Right cardiac atrium (tissue), 5 donors: Measurements from ENCODE around the gene INSL3. TPM values are rescaled to one million over a fixed set of nuclear protein-coding genes. Genes with fewer than 3 reads are reported as not detected.
A peak's percentile ranks its signal among the peaks of the same experiment; 100 is the strongest.
"Not testable (repeated sequence)": the region's sequence is repeated elsewhere in the genome, so short reads cannot be mapped to it uniquely, and the experiment has no call there.

ENCODE experiments used
- ATAC-seq, 2 donors: fragments of 200-7000 bp; cut with Tn5 transposase; one replicate each; pipeline versions ENCODE4 v1.8.0 to v1.9.1; 2020; ENCODE audit warnings: moderate library complexity in 2 of 2, mild to moderate bottlenecking in 1 of 2
- DNase-seq, 3 donors: peaks; one replicate each; pipeline ENCODE4 v3.0.0-alpha.2; 2020
- H3K27ac ChIP-seq: one replicate; pipeline ENCODE4 v1.5.1; 2013; ENCODE audit warnings: mild to moderate bottlenecking, low read length, control low read depth, moderate library complexity
- H3K27me3 ChIP-seq: one replicate; pipeline ENCODE4 v1.6.1; 2013; ENCODE audit not compliant: control insufficient read depth, insufficient read depth
- H3K4me1 ChIP-seq: one replicate; pipeline ENCODE4 v1.6.1; 2013; ENCODE audit warnings: low read length; ENCODE audit not compliant: control insufficient read depth, insufficient read depth
- H3K4me3 ChIP-seq: one replicate; pipeline ENCODE4 v1.5.1; 2013; ENCODE audit warnings: low read length, control low read depth
- H3K9me3 ChIP-seq: one replicate; pipeline ENCODE4 v1.6.1; 2013; ENCODE audit warnings: low read length; ENCODE audit not compliant: control insufficient read depth
- WGBS: extraction: QIAGEN DNeasy Blood & Tissue Kit; methylation state at CpG from one replicate; pipeline ENCODE4 v1.1.7; 2013; 5-methylcytosine and 5-hydroxymethylcytosine counted together
- intact Hi-C, 4 donors: fragments of 100-400 bp; cut with DNase I; formaldehyde crosslinking; loops; one replicate each; pipeline versions ENCODE4 v1.11.0 to v1.14.0; 2022 to 2023
- polyA plus RNA-seq: library from polyadenylated mRNA; stranded (reverse); fragments of 200-250 nt; gene quantifications from one replicate; pipeline ENCODE4 v1.2.3, GENCODE V29; 2013
- total RNA-seq, 4 donors: library from RNA; stranded (reverse); fragmentation: NEBNext Ultra II Directional; extraction: Animal tissue kit (Norgen Biotek cat#: 25700); gene quantifications; one replicate each; pipeline ENCODE4 v1.2.1, GENCODE V29; 2021
- donor health status: healthy with polysubstance abuse.
- donor health status: DM: no; HTN: yes; CAD: no.
- donor health status: DM: no; HTN: no; CAD: no.
- donor health status: DM: no; HTN: yes; CAD: no; lungs with severe emphysema.
- donor health status: DM: yes; HTN: yes; CAD: no.

Gene INSL3
- total and polyA plus RNA-seq, 5 donors: not detected

GRCh38 chr19:17778251-17778967, 42.9 kb downstream of the INSL3 start:
- DNase-seq (peak; percentile 60 to 81 (median 76)), ATAC-seq (peak; percentile 59 to 71)
- 4% methylated on average over 37 of the region's 37 CpGs for WGBS
- intact Hi-C loops: loop anchor here in 2 of 4 donors (10.0 kb wide), 1 partner anchor 74 kb away; no protein-coding TSS in a partner anchor
- H3K9me3 ChIP-seq: no peaks in the 10 kb centered on the region
- no peak overlapping the region for H3K27ac ChIP-seq
- H3K27me3 ChIP-seq: no peaks in the 10 kb centered on the region
- no peak overlapping the region for H3K4me3 ChIP-seq
- H3K4me1 ChIP-seq: no peaks in the 10 kb centered on the region

GRCh38 chr19:17777840-17778239, 43.5 kb downstream of the INSL3 start:
- not testable (repeated sequence) for H3K4me1 ChIP-seq, H3K27me3 ChIP-seq, H3K27ac ChIP-seq, H3K9me3 ChIP-seq, ATAC-seq, H3K4me3 ChIP-seq, DNase-seq
- intact Hi-C loops: loop anchor here in 2 of 4 donors (10.0 kb wide), 1 partner anchor 73 kb away; no protein-coding TSS in a partner anchor
- 76% methylated on average over 10 of the region's 10 CpGs for WGBS

- DNase-seq (no peak), ATAC-seq (no peak)
- Histone ChIP-seq H3K27me3 (no peaks in the 10 kb centered on the region), H3K4me1 (no peaks in the 10 kb centered on the region), H3K27ac (no peak overlapping the region), H3K9me3 (no peaks in the 10 kb centered on the region), H3K4me3 (no peak overlapping the region)
- 68% methylated on average over 27 of the region's 27 CpGs for WGBS
- intact Hi-C loops: loop anchor here in 2 of 4 donors (10.0 kb wide), 1 partner anchor 71 kb away; no protein-coding TSS in a partner anchor
These were observed 45.1 kb downstream of the INSL3 start for GRCh38 chr19:17775991-17776803.

GRCh38 chr19:17775245-17775927, 45.9 kb downstream of the INSL3 start:
- Histone ChIP-seq H3K27ac (no peak overlapping the region), H3K9me3 (no peaks in the 10 kb centered on the region), H3K4me3 (no peak overlapping the region), H3K4me1 (no peaks in the 10 kb centered on the region), H3K27me3 (no peaks in the 10 kb centered on the region)
- intact Hi-C loops: loop anchor here in 2 of 4 donors (10.0 kb wide), 1 partner anchor 71 kb away; no protein-coding TSS in a partner anchor
- ATAC-seq (no peak), DNase-seq (peak in 1 of 3 donors; percentile 71)
- WGBS: 57% methylated on average over 16 of the region's 16 CpGs

GRCh38 chr19:17772172-17772571, 49.1 kb downstream of the INSL3 start:
- H3K4me3 ChIP-seq: no peak overlapping the region
- intact Hi-C loops: loop anchor here in 2 of 4 donors (10.0 kb wide), 1 partner anchor 67 kb away; no protein-coding TSS in a partner anchor
- no peak overlapping the region for H3K27ac ChIP-seq
- H3K9me3 ChIP-seq: no peaks in the 10 kb centered on the region
- no peak for ATAC-seq
- 95% methylated on average over 4 of the region's 4 CpGs for WGBS
- H3K27me3 ChIP-seq: no peaks in the 10 kb centered on the region
- no peaks in the 10 kb centered on the region for H3K4me1 ChIP-seq
- peak in 1 of 3 donors; percentile 16 for DNase-seq

GRCh38 chr19:17770613-17771012, 50.7 kb downstream of the INSL3 start:
- no peak overlapping the region for H3K4me3 ChIP-seq
- no peak for DNase-seq
- no peak for ATAC-seq
- H3K27ac ChIP-seq: no peak overlapping the region
- H3K4me1 ChIP-seq: no peaks in the 10 kb centered on the region
- no peaks in the 10 kb centered on the region for H3K9me3 ChIP-seq
- no peaks in the 10 kb centered on the region for H3K27me3 ChIP-seq
- WGBS: 76% methylated on average over 13 of the region's 13 CpGs
- intact Hi-C loops: loop anchor here in 2 of 4 donors (10.0 kb wide), 1 partner anchor 66 kb away; no protein-coding TSS in a partner anchor

- H3K4me1 ChIP-seq: no peaks in the 10 kb centered on the region
- H3K27me3 ChIP-seq: no peaks in the 10 kb centered on the region
- ATAC-seq (no peak), DNase-seq (peak in 1 of 3 donors; percentile 26)
- no peaks in the 10 kb centered on the region for H3K9me3 ChIP-seq
- WGBS: 30% methylated on average over 1 of the region's 1 CpG
- H3K4me3 ChIP-seq: no peak overlapping the region
- H3K27ac ChIP-seq: no peak overlapping the region
- intact Hi-C loops: loop anchor here in 2 of 4 donors (5.0 kb wide), 1 partner anchor 65 kb away; no protein-coding TSS in a partner anchor
These were observed 53.8 kb downstream of the INSL3 start for GRCh38 chr19:17767559-17767958.

- 10% methylated on average over 29 of the region's 29 CpGs for WGBS
- H3K27me3 ChIP-seq: no peaks in the 10 kb centered on the region
- no peaks in the 10 kb centered on the region for H3K4me1 ChIP-seq
- peak; percentile 81 to 93 (median 92) for DNase-seq
- no peak overlapping the region for H3K27ac ChIP-seq
- H3K9me3 ChIP-seq: no peaks in the 10 kb centered on the region
- intact Hi-C loops: loop anchor here in 2 of 4 donors (5.0 kb wide), 1 partner anchor 64 kb away; no protein-coding TSS in a partner anchor
- ATAC-seq: peak; percentile 82 to 83
- no peak overlapping the region for H3K4me3 ChIP-seq
These were observed 54.7 kb downstream of the INSL3 start for GRCh38 chr19:17766543-17767131.
